Kidney (tissue), 14 donors: Measurements from ENCODE around the gene OLFM3. TPM values are rescaled to one million over a fixed set of nuclear protein-coding genes. Genes with fewer than 3 reads are reported as not detected.
A peak's percentile ranks its signal among the peaks of the same experiment; 100 is the strongest.

Experiments
- DNase-seq, 5 donors: peaks; one replicate each; pipeline ENCODE4 v3.0.0-alpha.2; 2013 to 2020
- FAIRE-seq: peaks from 2 replicates; lab custom pipeline; 2012; peaks lifted over from hg19 to GRCh38; lab: Jason Lieb, UNC
- H3K27ac ChIP-seq, 2 donors: one replicate each; pipeline ENCODE4 v1.7.0; 2013; ENCODE audit warnings: low read depth in 2 of 2, low read length in 2 of 2, inconsistent platforms in 1 of 2
- H3K27me3 ChIP-seq: one replicate; pipeline ENCODE4 v1.7.1; 2013; ENCODE audit warnings: low read length, inconsistent platforms; ENCODE audit not compliant: control insufficient read depth, insufficient read depth
- H3K36me3 ChIP-seq, 3 donors: one replicate each; pipeline versions ENCODE4 v1.7.0 to v1.7.1; 2013; ENCODE audit warnings: low read length in 3 of 3, control low read depth in 1 of 3, inconsistent platforms in 1 of 3; ENCODE audit not compliant: insufficient read depth in 3 of 3, control insufficient read depth in 2 of 3
- H3K4me1 ChIP-seq, 3 donors: one replicate each; pipeline versions ENCODE4 v1.7.0 to v1.7.1; 2013; ENCODE audit warnings: low read length in 3 of 3, inconsistent platforms in 1 of 3, low read depth in 1 of 3; ENCODE audit not compliant: control insufficient read depth in 2 of 3, insufficient read depth in 2 of 3
- H3K4me3 ChIP-seq, 3 donors: one replicate each; pipeline versions ENCODE4 v1.7.0 to v1.8.1; 2013; ENCODE audit warnings: low read length in 3 of 3, control low read depth in 1 of 3, inconsistent platforms in 1 of 3
- H3K9ac ChIP-seq, 3 donors: one replicate each; pipeline versions ENCODE4 v1.7.0 to v1.7.1; 2013; ENCODE audit warnings: low read length in 3 of 3, control low read depth in 1 of 3, inconsistent platforms in 1 of 3
- H3K9me3 ChIP-seq, 3 donors: one replicate each; pipeline versions ENCODE4 v1.7.0 to v1.7.1; 2013; ENCODE audit warnings: low read length in 3 of 3, control low read depth in 1 of 3, inconsistent platforms in 1 of 3; ENCODE audit not compliant: control insufficient read depth in 2 of 3, insufficient read depth in 1 of 3
- intact Hi-C: fragments of 100-400 bp; cut with DNase I; formaldehyde crosslinking; loops from one replicate; pipeline ENCODE4 v1.11.1; 2022
- polyA plus RNA-seq: library from polyadenylated mRNA; stranded (reverse); fragments of 350-450 nt; fragmentation: Illumina TruSeq; extraction: RNeasy Lipid Tissue Mini Kit (QIAGEN cat#74804); gene quantifications from one replicate; pipeline ENCODE4 v1.2.3, GENCODE V29; 2014; ENCODE audit warnings: low read depth, low replicate concordance; ENCODE audit not compliant: insufficient read depth
- total RNA-seq: library from RNA; stranded (reverse); fragmentation: NEBNext Ultra II Directional; extraction: Animal tissue kit (Norgen Biotek cat#: 25700); gene quantifications from one replicate; pipeline ENCODE4 v1.2.1, GENCODE V29; 2021
- TF ChIP-seq, protein P1 (sequence below): IDR thresholded peaks from 3 replicates; pipeline ENCODE4 v1.5.1; 2012; ENCODE audit warnings: mild to moderate bottlenecking, moderate library complexity, borderline replicate concordance; ENCODE audit not compliant: insufficient read depth; ENCODE audit errors: extremely low read depth
- donor health status: control.
- donor health status: control.
- donor health status: control.
- donor health status: control.
- donor health status: control.
- donor health status: DM: yes; HTN: yes; CAD: no.
- donor health status: Normal renal cell carcinoma (clear cell type).

Gene OLFM3
- total and polyA plus RNA-seq, 2 donors from 2014 or later = 0.41 TPM; not detected in 1

DNA sequence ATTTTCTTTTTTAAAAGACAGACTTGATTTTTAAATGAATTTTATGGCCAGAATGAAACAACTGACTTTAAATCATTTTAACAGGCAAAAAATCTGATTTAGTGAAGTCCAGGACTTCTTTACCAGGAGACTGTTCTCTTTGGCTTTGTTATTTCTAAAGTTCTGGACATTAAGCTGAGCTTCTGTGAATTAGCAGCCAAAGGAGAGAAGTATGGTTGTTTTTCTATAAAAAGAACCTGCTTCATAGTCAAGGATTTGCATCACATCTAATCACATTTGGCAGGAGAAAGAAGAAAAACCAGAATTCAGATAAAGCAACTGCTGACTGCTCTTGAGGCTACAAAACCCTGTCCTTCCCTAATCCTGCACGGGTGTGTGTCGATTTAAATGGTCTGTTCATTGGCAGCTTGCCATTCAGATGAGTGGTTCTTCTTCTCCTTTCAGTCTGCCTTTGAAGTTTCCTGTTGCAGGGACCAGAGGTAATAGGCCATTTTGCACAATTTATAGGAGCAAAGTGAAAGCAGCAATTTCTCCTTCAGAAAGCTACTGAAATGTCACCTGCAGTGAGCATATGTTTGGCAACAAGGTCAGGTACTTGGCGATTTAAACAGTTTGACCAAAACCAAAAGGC is 215.4 kb downstream of the OLFM3 start:
- H3K9ac ChIP-seq = no peak overlapping the region
- H3K27ac ChIP-seq = no peak overlapping the region
- DNase-seq (peak in 2 of 5 donors; percentile 12), FAIRE-seq (no peak)
- H3K27me3 ChIP-seq = no peaks in the 10 kb centered on the region
- H3K9me3 ChIP-seq = no peaks in the 10 kb centered on the region
- intact Hi-C loops = no loop called here
- no peaks in the 10 kb centered on the region for H3K4me1 ChIP-seq
- H3K4me3 ChIP-seq = no peak overlapping the region
- TF ChIP-seq, protein P1, sequence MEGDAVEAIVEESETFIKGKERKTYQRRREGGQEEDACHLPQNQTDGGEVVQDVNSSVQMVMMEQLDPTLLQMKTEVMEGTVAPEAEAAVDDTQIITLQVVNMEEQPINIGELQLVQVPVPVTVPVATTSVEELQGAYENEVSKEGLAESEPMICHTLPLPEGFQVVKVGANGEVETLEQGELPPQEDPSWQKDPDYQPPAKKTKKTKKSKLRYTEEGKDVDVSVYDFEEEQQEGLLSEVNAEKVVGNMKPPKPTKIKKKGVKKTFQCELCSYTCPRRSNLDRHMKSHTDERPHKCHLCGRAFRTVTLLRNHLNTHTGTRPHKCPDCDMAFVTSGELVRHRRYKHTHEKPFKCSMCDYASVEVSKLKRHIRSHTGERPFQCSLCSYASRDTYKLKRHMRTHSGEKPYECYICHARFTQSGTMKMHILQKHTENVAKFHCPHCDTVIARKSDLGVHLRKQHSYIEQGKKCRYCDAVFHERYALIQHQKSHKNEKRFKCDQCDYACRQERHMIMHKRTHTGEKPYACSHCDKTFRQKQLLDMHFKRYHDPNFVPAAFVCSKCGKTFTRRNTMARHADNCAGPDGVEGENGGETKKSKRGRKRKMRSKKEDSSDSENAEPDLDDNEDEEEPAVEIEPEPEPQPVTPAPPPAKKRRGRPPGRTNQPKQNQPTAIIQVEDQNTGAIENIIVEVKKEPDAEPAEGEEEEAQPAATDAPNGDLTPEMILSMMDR = no peak
- H3K36me3 ChIP-seq = no peaks in the 10 kb centered on the region

- Histone ChIP-seq H3K9me3 (no peaks in the 10 kb centered on the region), H3K27me3 (no peaks in the 10 kb centered on the region), H3K36me3 (no peaks in the 10 kb centered on the region), H3K9ac (no peak overlapping the region), H3K4me3 (no peak overlapping the region), H3K4me1 (no peaks in the 10 kb centered on the region), H3K27ac (no peak overlapping the region)
- TF ChIP-seq, protein P1 = no peak
- intact Hi-C loops = no loop called here
- FAIRE-seq (no peak), DNase-seq (peak in 2 of 5 donors; percentile 7 to 16)
These were observed 227.2 kb downstream of the OLFM3 start for GRCh38 chr1:101769520-101769919.

DNA sequence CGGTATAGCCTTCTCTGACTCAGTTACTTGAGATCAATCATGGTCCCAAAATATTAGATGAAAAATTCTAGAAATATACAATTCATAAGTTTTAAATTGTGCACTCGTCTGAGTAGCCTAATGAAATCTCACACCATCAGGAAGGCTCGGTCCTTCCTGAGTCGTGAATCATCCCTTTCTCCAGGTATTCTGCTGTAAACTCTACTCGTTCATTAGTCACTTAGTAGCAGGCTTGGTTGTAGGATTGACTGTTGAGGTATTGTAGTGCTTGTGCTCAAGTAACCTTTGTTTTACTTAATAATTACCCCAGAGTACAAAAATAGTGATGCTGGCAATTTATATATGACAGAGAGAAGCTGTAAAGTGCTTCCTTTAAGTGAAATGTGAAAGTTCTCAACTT is 238.7 kb downstream of the OLFM3 start:
- DNase-seq = no peak
- H3K9ac ChIP-seq = no peak overlapping the region
- no peaks in the 10 kb centered on the region for H3K4me1 ChIP-seq
- intact Hi-C loops = no loop called here
- H3K4me3 ChIP-seq = no peak overlapping the region
- TF ChIP-seq, protein P1 = no peak
- H3K9me3 ChIP-seq = no peaks in the 10 kb centered on the region
- H3K27me3 ChIP-seq = no peaks in the 10 kb centered on the region
- no peaks in the 10 kb centered on the region for H3K36me3 ChIP-seq
- FAIRE-seq = no peak
- no peak overlapping the region for H3K27ac ChIP-seq

- H3K9ac ChIP-seq = no peak overlapping the region
- H3K4me1 ChIP-seq = no peaks in the 10 kb centered on the region
- DNase-seq (no peak), FAIRE-seq (no peak)
- H3K27ac ChIP-seq = no peak overlapping the region
- H3K9me3 ChIP-seq = peaks cover 0 to 2% (median 0%) of the 10 kb centered on the region in 3 donors
- TF ChIP-seq, protein P1 = no peak
- no peaks in the 10 kb centered on the region for H3K36me3 ChIP-seq
- H3K4me3 ChIP-seq = no peak overlapping the region
- H3K27me3 ChIP-seq = no peaks in the 10 kb centered on the region
- intact Hi-C loops = no loop called here
These were observed 240.3 kb downstream of the OLFM3 start for GRCh38 chr1:101756411-101756810.
